BJ (cell line): ENCODE data around the gene DTNA. TPM values are rescaled to one million over a fixed set of nuclear protein-coding genes. Genes with fewer than 3 reads are reported as not detected.

Experiments used
- CTCF ChIA-PET: fragments of 350-600 bp; formaldehyde crosslinking; extraction: SDS; loops from one replicate; lab custom pipeline; 2021; ENCODE audit warnings: antibody characterized with exemption, inconsistent platforms; lab: Yijun Ruan, JAX
- POLR2A ChIA-PET: fragments of 300-600 bp; sonication (Branson Sonifier 250); formaldehyde crosslinking; extraction: SDS; loops from one replicate; lab custom pipeline; 2021; ENCODE audit warnings: antibody characterized with exemption; lab: Charles Lee
- DNase-seq: peaks from one replicate; pipeline ENCODE4 v3.0.0-alpha.2; 2011; ENCODE audit warnings: low read depth
- H3K27me3 ChIP-seq: 2 replicates; pipeline ENCODE4 v1.6.0; 2011; ENCODE audit warnings: low read length; ENCODE audit not compliant: control insufficient read depth, insufficient read depth
- H3K36me3 ChIP-seq: 2 replicates; pipeline ENCODE4 v1.5.1; 2011; ENCODE audit warnings: low read length; ENCODE audit not compliant: control insufficient read depth, insufficient read depth
- H3K4me3 ChIP-seq: 2 replicates; pipeline ENCODE4 v1.5.1; 2011; ENCODE audit warnings: low read depth, mild to moderate bottlenecking, control low read depth, low read length
- polyA plus RNA-seq: library from polyadenylated mRNA; depleted of rRNA; stranded (reverse); fragments of >200 nt; gene quantifications from 2 replicates; pipeline ENCODE4 v1.2.3, GENCODE V29; 2011
- TF ChIP-seq, protein P1 (sequence below): IDR thresholded peaks from 2 replicates; pipeline ENCODE4 v1.5.1; 2011; ENCODE audit warnings: low read depth, mild to moderate bottlenecking, control low read depth, inconsistent platforms, low read length, moderate library complexity; ENCODE audit not compliant: insufficient read depth

DTNA gene
- polyA plus RNA-seq, 1 experiment, result 4.9 TPM

DNA sequence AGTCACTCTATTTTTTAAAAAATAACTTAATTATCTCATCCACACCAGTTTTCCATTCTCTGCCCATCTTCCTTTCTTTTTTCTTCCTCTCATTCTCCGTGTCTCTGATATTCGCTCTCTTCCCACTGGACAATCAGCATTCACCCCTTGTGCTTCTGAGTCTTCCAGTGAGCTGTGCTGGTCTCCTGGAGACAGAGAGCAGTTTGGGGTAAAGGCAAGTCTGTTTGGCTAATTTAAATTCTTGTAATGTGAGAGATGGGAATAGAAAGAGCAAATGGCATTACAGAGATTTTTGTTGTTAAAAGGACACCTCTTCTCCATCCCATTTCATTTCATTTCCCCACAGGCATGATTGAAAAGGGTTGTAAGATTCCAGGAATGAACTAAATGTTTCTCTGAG is 107.5 kb downstream of the DTNA start:
- TF ChIP-seq, protein P1, sequence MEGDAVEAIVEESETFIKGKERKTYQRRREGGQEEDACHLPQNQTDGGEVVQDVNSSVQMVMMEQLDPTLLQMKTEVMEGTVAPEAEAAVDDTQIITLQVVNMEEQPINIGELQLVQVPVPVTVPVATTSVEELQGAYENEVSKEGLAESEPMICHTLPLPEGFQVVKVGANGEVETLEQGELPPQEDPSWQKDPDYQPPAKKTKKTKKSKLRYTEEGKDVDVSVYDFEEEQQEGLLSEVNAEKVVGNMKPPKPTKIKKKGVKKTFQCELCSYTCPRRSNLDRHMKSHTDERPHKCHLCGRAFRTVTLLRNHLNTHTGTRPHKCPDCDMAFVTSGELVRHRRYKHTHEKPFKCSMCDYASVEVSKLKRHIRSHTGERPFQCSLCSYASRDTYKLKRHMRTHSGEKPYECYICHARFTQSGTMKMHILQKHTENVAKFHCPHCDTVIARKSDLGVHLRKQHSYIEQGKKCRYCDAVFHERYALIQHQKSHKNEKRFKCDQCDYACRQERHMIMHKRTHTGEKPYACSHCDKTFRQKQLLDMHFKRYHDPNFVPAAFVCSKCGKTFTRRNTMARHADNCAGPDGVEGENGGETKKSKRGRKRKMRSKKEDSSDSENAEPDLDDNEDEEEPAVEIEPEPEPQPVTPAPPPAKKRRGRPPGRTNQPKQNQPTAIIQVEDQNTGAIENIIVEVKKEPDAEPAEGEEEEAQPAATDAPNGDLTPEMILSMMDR, result no peak
- no peaks in the 10 kb centered on the region for H3K36me3 ChIP-seq
- POLR2A ChIA-PET, result no interaction called here
- CTCF ChIA-PET, result no interaction called here
- no peaks in the 10 kb centered on the region; the same call in 1 of the 2 replicates for H3K27me3 ChIP-seq
- no peak for DNase-seq
- no peak overlapping the region for H3K4me3 ChIP-seq

DNA sequence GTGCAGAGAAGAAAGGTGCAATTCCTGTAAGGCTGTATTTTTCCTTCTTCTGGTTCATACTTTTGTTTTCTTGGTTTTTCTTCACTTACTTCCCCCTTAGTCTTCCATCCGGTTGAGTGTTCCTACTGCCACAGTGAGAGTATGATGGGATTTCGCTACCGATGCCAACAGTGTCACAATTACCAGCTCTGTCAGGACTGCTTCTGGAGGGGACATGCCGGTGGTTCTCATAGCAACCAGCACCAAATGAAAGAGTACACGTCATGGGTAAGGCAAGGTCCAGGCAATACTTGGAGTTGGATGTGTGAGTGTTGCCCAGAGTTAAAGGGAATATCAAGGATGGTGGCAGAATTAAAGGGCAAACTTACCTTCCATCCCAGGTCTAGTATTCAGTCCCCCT is 108.0 kb downstream of the DTNA start:
- TF ChIP-seq, protein P1, result no peak
- DNase-seq, result no peak
- no peak overlapping the region for H3K4me3 ChIP-seq
- CTCF ChIA-PET, result no interaction called here
- H3K27me3 ChIP-seq, result no peaks in the 10 kb centered on the region; the same call in 1 of the 2 replicates
- POLR2A ChIA-PET, result no interaction called here
- H3K36me3 ChIP-seq, result no peaks in the 10 kb centered on the region

DNA sequence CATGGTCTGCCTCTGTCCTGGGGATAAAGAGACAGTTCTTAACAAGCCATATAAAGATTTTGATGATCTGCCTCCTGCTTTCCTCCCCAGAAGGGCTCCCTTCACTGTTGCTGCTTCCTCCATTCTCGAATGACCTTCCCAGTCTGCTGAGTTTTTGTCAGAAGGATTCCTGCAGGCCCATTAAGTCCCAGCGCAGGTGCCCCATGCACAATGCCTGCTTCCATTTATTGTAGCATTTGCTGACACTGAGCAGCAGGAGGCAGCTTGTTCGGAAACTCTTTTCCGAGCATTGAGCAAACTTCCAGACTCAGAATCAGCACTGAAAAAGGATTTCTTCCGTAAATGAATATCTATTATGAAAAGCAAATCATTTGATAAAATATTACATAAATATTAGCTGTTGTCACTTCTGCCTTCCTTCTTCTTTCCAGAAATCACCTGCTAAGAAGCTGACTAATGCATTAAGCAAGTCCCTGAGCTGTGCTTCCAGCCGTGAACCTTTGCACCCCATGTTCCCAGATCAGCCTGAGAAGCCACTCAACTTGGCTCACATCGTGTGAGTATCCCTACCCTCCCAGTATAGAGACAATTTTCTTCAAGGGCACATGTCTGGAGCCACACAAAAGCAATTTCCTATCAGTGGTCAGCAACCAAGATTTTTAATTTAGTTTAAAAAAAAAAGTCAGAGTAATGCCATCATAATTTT is 110.4 kb downstream of the DTNA start:
- ChIA-PET POLR2A (no interaction called here), CTCF (interaction anchor here (0.6 to 1.2 kb wide), 2 partner anchors 10 to 592 kb away, joined by 3 to 5 read pairs; no protein-coding TSS in a partner anchor)
- TF ChIP-seq, protein P1, result no peak
- no peak overlapping the region for H3K4me3 ChIP-seq
- no peaks in the 10 kb centered on the region; the same call in 1 of the 2 replicates for H3K27me3 ChIP-seq
- no peak for DNase-seq
- H3K36me3 ChIP-seq, result no peaks in the 10 kb centered on the region

DNA sequence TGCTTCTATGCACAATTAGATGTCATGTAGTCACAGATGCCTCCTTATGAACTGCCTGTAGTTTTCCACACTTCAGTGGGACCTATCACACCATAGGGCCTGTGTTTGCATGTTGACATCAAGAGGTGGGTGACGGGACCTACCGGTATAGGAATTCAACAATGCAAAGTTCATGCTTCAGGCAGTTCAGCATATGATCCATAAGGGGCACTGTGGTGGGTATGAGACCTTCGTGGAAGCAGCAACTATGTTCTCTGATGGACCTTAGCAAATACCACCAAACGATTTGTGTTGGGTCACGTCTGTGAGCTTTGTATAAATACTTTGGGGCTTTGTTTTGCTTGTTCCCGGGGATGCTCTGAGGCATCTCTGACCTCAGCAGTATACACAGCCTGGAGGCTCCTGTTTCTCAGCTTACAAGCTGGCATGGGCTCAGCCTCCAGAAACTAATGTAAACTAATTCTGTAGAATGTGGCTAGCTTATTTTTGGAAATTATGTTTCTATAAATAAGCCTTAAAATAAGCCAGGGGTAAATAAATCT is 111.6 kb downstream of the DTNA start:
- Histone ChIP-seq H3K4me3 (no peak overlapping the region), H3K36me3 (no peaks in the 10 kb centered on the region), H3K27me3 (no peaks in the 10 kb centered on the region; the same call in 1 of the 2 replicates)
- ChIA-PET CTCF (interaction anchor here (1.2 to 1.7 kb wide), 3 partner anchors 8 to 193 kb away, joined by 3 to 13 read pairs (median 3); no protein-coding TSS in a partner anchor), POLR2A (no interaction called here)
- no peak for DNase-seq
- TF ChIP-seq, protein P1, result no peak

DNA sequence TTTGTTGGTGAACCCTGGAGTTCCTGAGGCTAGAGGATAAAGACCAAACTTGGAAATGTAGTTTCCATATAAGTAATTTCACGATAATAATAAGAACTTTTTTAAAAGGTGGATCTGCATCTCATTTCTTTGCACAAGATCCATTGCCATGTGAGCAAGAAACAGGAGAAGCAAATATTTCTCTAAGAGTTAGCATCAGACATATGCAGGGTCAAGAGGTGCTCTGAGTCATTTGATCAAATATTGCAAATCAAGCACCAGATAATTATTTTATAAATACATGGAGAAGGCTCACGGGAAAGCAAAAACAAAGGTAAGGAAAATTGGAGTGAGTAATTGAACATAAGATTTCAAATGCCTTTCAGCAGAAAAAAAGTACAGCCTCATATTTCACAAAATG is 118.0 kb downstream of the DTNA start:
- Histone ChIP-seq H3K27me3 (no peaks in the 10 kb centered on the region), H3K4me3 (no peak overlapping the region), H3K36me3 (no peaks in the 10 kb centered on the region)
- ChIA-PET POLR2A (no interaction called here), CTCF (interaction anchor here (1.3 kb wide), 1 partner anchor 14 kb away, joined by 4 read pairs; no protein-coding TSS in a partner anchor)
- TF ChIP-seq, protein P1, result no peak
- no peak for DNase-seq
